HL-60 (cell line): ENCODE measurements around the gene SNAI1.

Experiments
- DNase-seq, 2 experiments: peaks; one replicate each; pipeline ENCODE4 v3.0.0-alpha.2; 2010 to 2020; ENCODE audit warnings: low read depth in 1 of 2, low spot score in 1 of 2
- H3K27ac ChIP-seq: fragments of 250-450 bp; sonication (Bioruptor Pico); replicated peaks from 2 replicates; pipeline ENCODE4 v1.5.1; 2020; ENCODE audit warnings: mild to moderate bottlenecking, moderate library complexity
- H3K27me3 ChIP-seq: fragments of 250-450 bp; sonication (Bioruptor Pico); 2 replicates; pipeline ENCODE4 v1.5.1; 2021; ENCODE audit warnings: mild to moderate bottlenecking, moderate library complexity; ENCODE audit not compliant: insufficient read depth, poor library complexity, severe bottlenecking
- H3K4me3 ChIP-seq: replicated peaks from 2 replicates; pipeline ENCODE4 v1.5.1; 2011; ENCODE audit warnings: mild to moderate bottlenecking, control low read depth, low read length; ENCODE audit not compliant: insufficient read depth
- GABPA ChIP-seq: IDR thresholded peaks from 2 replicates; pipeline ENCODE4 v1.6.1; 2012; ENCODE audit warnings: low read depth
- POLR2AphosphoS5 ChIP-seq: IDR thresholded peaks from 2 replicates; pipeline ENCODE4 v1.6.1; 2012; ENCODE audit warnings: low read depth
- SPI1 ChIP-seq: IDR thresholded peaks from 2 replicates; pipeline ENCODE4 v1.6.1; 2012; ENCODE audit warnings: low read depth, mild to moderate bottlenecking, borderline replicate concordance
- TF ChIP-seq, protein P1 (sequence below): IDR thresholded peaks from one replicate; pipeline ENCODE4 v1.5.1; 2011; ENCODE audit warnings: low read length, control low read depth, inconsistent platforms; ENCODE audit not compliant: insufficient read depth
- TF ChIP-seq, protein P2 (sequence below): IDR thresholded peaks from 2 replicates; pipeline ENCODE4 v1.6.1; 2012; ENCODE audit warnings: low read depth; ENCODE audit not compliant: insufficient replicate concordance

SNAI1 gene

DNA sequence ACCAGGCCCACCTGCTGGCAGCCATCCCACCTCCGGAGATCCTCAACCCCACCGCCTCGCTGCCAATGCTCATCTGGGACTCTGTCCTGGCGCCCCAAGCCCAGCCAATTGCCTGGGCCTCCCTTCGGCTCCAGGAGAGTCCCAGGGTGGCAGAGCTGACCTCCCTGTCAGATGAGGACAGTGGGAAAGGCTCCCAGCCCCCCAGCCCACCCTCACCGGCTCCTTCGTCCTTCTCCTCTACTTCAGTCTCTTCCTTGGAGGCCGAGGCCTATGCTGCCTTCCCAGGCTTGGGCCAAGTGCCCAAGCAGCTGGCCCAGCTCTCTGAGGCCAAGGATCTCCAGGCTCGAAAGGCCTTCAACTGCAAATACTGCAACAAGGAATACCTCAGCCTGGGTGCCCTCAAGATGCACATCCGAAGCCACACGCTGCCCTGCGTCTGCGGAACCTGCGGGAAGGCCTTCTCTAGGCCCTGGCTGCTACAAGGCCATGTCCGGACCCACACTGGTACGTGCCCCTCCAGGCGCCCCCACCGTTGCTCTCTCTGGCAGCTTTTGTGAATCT, 1.1 kb downstream of the SNAI1 start:
- no peak for TF ChIP-seq SPI1
- TF ChIP-seq, protein P1, sequence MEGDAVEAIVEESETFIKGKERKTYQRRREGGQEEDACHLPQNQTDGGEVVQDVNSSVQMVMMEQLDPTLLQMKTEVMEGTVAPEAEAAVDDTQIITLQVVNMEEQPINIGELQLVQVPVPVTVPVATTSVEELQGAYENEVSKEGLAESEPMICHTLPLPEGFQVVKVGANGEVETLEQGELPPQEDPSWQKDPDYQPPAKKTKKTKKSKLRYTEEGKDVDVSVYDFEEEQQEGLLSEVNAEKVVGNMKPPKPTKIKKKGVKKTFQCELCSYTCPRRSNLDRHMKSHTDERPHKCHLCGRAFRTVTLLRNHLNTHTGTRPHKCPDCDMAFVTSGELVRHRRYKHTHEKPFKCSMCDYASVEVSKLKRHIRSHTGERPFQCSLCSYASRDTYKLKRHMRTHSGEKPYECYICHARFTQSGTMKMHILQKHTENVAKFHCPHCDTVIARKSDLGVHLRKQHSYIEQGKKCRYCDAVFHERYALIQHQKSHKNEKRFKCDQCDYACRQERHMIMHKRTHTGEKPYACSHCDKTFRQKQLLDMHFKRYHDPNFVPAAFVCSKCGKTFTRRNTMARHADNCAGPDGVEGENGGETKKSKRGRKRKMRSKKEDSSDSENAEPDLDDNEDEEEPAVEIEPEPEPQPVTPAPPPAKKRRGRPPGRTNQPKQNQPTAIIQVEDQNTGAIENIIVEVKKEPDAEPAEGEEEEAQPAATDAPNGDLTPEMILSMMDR = no peak
- TF ChIP-seq POLR2AphosphoS5 = no peak
- TF ChIP-seq, protein P2, sequence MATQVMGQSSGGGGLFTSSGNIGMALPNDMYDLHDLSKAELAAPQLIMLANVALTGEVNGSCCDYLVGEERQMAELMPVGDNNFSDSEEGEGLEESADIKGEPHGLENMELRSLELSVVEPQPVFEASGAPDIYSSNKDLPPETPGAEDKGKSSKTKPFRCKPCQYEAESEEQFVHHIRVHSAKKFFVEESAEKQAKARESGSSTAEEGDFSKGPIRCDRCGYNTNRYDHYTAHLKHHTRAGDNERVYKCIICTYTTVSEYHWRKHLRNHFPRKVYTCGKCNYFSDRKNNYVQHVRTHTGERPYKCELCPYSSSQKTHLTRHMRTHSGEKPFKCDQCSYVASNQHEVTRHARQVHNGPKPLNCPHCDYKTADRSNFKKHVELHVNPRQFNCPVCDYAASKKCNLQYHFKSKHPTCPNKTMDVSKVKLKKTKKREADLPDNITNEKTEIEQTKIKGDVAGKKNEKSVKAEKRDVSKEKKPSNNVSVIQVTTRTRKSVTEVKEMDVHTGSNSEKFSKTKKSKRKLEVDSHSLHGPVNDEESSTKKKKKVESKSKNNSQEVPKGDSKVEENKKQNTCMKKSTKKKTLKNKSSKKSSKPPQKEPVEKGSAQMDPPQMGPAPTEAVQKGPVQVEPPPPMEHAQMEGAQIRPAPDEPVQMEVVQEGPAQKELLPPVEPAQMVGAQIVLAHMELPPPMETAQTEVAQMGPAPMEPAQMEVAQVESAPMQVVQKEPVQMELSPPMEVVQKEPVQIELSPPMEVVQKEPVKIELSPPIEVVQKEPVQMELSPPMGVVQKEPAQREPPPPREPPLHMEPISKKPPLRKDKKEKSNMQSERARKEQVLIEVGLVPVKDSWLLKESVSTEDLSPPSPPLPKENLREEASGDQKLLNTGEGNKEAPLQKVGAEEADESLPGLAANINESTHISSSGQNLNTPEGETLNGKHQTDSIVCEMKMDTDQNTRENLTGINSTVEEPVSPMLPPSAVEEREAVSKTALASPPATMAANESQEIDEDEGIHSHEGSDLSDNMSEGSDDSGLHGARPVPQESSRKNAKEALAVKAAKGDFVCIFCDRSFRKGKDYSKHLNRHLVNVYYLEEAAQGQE = no peak
- no peak for TF ChIP-seq GABPA
- no peaks in the 10 kb centered on the region for H3K27me3 ChIP-seq
- DNase-seq = no peak
- H3K4me3 ChIP-seq = no peak overlapping the region
- no peak overlapping the region for H3K27ac ChIP-seq

DNA sequence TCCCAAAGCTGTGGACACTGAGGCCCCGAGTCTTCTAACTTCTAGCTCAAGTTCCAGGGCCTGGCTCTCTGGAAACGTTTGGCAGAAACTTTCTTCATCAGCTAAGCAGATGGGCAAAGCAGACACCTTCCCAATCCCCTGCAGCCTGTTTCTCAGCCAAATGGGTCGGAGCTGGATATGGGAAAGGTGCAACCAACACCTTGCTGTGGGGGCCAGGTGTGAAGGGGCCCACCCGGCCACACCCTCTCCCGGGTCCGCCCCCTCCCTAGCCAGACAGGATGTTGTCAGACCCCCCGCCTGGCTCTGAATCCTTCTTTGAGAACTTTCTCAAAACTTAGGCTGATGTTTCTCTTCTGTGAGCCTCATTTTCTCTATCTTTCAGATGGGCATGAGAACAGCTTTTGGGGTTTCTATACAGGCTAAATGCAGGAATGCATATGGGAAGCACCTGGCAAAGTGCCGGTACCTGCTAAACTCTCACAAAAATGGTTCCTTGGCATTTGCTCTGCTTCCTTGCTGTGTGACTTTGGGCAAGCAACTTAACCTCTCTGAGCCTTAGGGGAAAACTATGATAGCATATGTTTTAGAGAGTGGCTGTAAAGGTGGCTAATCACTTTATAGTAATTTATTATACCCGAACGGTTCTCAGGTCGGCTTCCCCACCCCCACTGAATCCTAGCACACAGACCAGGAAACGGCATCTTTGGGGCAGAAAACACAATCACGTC, 1.8 kb downstream of the SNAI1 start:
- no peak overlapping the region for H3K27ac ChIP-seq

DNA sequence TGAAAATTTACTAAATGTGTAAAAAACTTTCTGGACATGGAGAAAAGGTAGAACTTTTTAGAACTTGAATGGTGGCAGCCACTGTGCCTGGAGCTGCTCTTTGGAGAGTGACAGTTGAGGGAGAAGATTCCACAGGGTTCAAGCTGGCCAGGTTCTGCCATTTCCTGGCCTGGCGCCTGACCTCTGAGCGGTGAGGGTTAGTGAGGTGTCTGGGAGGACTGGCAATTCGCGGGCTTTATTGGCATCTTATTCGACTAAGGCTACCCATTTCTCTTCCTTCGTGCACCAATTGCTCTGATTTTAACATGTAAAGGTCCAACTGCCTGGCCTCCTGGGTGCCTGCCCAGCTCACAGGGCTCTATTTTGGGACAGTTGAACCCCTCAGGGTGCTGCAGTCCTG, 2.4 kb downstream of the SNAI1 start:
- no peak overlapping the region for H3K4me3 ChIP-seq
- no peak overlapping the region for H3K27ac ChIP-seq
- TF ChIP-seq, protein P1 = no peak
- TF ChIP-seq SPI1 = no peak
- no peaks in the 10 kb centered on the region for H3K27me3 ChIP-seq
- no peak for DNase-seq

More for the DNA sequence above, 1.8 kb downstream of the SNAI1 start:
- H3K4me3 ChIP-seq = no peak overlapping the region
- no peaks in the 10 kb centered on the region for H3K27me3 ChIP-seq
- TF ChIP-seq, protein P1 = no peak
- TF ChIP-seq GABPA = no peak
- TF ChIP-seq SPI1 = no peak
- TF ChIP-seq, protein P2 = no peak
- TF ChIP-seq POLR2AphosphoS5 = no peak
- no peak for DNase-seq

DNA sequence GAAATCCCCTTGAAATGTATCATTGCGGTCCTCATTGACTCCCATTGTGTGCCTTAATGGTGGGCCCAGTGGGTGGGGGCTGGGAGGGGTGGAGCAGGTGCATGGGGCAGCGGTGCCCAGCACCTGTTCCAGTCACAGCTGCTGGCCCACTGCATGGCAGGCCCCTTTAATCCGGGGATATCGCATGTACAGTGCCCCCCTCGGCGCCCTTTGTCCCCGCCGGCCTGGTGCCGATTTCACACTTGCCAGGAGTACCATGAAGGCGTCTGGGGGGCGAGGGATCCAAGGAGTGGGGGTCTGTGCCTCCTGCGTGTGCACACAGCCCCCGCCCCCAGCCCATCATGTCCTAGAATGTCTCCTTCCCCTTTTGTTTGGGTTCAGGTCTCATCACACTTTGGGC, 2.8 kb downstream of the SNAI1 start:
- Histone ChIP-seq H3K27ac (no peak overlapping the region), H3K27me3 (no peaks in the 10 kb centered on the region), H3K4me3 (no peak overlapping the region)
- TF ChIP-seq, protein P2 = no peak
- no peak for TF ChIP-seq POLR2AphosphoS5
- no peak for TF ChIP-seq SPI1
- TF ChIP-seq, protein P1 = no peak
- TF ChIP-seq GABPA = no peak
- DNase-seq = no peak
